GM19452 (cell line): ENCODE results near the gene UNC13D.
"Not testable (repeated sequence)": the region's sequence is repeated elsewhere in the genome, so short reads cannot be mapped to it uniquely, and the experiment has no call there.

ENCODE experiments used
- ATAC-seq: cut with Tn5 transposase; IDR thresholded peaks from one replicate; pipeline ENCODE4 v1.9.1; 2021; ENCODE audit not compliant: unreplicated experiment

Gene UNC13D

DNA sequence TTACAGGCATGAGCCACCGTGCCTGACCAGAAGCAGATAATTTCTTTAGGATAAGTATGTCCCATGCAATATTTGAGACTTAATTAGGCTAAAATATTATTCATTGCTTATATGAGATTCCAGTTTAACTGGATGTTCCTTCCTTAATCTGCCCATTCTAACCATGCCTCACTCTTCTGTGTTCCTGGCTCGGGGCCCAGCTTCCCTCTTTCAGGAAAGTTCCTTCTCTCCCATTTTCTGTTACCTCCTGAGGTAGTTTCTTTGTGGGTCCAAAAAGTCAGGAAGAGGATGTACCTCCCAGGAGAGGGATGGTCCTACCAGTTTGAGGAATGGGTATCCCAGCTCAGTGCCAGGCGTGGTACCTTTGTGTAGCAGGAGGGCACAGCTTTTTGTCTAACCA is 36.3 kb downstream of the UNC13D start:
- no peak for ATAC-seq

DNA sequence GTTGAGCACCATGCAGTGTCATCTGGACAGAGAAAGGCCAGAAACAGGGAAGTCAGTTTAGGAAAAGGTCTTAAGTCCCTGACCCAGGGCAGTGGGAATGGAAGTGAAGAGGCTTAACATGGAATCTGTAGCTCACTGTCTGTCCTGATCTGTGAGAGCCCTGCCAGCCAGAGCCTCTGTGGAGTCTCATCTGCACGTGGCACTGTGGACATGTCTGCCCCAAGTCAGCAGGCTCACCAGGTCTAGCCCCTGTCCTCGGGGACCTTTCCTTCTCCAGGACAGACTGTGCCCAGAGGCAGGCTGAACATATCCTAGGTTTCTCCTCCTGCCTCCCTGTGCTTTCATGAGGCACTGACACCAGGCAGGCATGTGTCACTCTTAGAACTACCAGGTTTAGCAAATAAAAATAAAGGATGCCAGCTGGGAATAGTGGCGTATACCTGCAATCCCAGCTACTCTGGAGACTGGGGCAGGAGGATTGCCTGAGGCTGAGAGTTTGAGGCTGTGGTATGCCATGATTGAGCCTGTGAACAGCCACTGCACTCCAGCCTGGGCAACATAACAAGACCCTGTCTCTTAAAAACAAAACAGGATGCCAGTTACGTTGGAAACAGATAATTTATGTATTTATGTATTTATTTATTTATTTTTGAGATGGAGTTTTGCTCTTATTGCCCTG is 37.2 kb downstream of the UNC13D start:
- no peak for ATAC-seq

DNA sequence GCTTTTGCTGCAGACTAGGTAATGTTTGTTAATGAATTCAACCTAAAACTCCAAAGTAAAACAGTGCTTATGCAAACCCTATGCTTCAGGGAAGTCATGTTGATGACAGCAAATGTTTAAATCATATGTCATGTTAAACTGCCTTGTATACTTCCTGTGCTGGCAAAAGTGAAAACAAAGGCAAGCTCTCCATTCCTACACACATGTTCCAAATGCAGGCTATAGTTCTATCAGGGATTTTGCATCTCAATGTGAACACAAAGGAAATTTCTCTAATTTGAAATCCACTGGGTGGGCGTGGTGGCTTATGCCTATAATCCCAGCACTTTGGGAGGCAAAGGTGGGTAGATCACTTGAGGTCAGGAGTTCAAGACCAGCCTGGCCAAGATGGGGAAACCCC is 40.3 kb downstream of the UNC13D start:
- no peak for ATAC-seq

DNA sequence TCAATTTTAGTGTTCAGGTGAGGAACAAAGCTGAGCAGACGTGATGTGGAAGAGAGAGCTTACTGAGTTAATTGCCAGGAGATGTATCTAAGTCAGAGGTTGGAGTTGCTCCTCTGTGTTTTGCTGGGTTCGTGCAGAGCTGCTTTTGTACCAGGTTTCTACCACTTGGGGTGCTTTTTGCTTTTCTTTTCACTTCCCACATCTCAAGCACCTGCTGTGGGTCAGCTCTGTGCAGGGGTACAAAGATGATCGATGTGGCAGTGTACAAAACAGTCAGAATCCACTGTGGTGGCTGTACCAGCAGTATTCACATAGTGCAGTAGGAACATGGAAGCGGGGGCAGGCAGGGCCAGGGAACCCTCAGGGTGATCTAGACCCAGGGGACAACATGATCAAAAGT is 44.8 kb downstream of the UNC13D start:
- no peak for ATAC-seq

DNA sequence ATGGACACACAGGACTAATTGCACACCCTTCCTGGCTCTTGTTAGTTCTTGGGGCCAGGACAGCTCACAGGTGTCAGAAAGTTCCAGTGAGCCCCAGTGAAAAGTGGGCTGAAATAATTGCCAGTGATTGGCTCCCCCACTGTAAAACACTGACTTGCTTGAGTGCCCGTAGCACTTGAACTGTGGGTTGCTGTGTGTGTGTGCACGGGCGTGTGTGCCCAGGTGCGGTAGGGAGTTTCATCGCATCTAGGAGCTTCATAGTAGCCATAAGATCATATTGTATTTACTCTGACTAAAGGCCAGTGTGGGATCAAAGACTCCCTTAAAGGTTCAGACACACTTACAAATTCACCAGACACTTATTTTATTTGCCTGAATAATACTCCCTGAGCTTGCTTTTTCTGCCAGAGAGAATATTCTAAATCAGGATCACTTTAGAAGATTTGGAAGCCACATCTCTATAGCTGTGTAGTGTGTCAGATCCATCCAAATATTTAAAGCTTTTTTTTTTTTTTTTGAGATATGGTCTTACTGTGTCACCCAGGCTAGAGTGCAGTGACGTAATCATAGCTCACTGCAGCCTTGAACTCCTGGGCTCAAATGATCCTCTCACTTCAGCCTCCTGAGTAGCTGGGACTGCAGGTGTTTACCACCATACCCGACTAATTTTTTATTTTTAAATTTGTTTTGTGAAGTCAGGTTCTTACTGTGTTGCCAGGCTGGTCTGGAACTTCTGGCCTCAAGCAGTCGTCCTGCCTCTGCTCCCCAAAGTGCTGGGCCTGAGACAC is 48.2 kb downstream of the UNC13D start:
- ATAC-seq = no peak

DNA sequence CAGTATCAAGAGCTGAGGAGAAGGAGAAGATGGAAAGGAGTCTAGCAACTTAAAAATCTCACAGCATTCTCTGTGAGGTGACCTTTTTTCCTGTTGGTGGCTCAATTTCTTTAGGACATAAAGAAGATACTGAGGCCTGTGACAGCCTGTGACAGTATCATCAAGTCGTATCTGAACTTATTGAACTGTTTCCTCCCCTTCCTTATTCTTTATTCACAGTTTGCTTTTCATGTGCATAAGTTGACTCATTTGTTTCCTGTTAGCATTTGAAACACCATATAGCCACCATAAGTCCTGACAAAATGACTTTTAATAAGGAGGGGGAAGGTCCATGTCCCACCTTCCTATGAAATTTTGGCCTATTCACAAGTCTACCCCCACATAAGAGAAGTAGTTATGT is 50.7 kb downstream of the UNC13D start:
- ATAC-seq = no peak

DNA sequence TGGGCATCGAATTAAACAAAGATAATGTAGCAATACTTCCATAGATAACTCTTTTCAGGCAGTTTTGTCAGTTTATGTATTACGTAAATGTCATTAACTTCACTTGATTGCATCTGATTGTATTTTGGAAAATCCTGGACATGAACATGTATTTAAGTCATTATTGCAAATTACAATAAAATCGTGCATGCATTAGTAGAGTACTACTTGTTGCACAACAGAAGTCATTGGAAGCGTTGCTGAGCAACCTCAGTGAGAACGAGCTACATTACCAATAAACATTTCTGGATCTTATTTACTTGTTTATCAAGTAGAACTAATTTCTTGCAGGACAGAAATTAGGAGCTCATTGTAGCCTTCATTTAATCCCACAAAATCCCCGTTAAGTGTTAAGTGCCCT is 53.0 kb downstream of the UNC13D start:
- ATAC-seq = no peak

DNA sequence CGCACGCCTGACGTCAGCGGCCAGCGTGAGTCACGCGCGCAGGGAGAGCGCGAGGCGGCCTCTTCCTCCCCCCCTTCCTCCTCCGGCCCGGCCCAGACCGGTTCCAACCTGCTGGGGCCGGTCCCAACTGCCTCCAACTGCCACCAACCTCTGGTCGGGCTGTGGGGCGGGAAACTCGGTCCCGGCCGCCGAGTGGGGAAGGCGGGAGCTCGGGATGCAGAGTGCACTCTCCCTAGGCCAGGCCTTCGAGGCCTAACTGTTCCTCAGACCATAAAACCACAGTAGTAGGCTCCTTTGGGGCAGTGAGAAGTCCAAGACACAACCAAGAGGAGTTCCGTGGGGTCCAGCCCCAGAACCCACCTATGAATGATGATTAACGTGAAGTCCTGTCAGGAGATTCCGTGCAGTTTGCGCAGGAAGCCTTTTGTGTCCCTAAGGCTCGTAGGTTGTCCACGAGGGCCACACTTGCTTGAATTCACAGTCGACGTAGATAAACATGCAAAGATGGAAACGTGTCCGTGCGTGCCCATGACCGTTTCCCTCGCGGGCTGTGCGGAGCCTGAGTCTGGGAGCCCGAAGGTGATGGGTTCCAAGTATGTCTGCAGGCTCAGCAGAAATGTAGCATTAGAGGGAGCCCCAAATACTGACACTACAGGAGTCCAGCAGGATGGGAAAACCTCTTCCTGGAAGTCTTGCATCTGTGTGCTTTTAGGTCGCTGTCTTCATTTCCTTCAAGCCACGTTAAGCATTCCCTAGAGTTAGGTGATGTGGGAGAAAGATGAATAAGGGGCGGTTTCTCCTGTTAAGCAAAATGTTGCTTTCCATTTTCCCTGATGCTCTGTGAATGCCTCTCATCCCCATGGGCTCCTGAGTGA is 59.0 kb downstream of the UNC13D start:
- peak; percentile 46 for ATAC-seq

DNA sequence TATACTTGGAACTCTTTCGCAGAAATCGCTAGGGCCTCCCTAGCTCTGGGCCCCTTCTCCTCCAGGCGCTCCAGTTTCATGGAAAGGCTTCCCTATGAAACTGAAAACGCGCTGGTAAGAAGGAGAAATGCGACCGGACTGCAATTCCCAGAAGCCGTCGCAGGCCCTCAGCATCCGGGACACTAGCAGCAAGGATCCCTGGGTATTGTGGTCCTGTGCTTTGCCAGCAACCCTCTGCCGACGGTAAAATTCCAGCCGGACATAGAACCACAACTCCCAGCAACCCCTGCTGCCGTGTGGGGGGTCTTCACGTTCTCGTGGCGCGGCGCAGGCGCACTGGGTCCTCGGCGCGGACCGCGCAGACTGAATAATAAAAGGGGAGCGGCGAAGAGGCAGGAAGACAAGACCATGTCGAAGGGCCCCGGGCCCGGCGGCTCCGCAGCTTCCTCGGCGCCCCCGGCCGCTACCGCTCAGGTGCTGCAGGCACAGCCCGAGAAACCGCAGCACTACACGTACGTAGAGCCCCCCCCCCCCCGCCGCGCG is 59.7 kb downstream of the UNC13D start, which contains the start of gene UNK:
UNK (plus strand) TSS at position 334 of the 543 bp plus-strand sequence; CDS start at position 409, 75 bp downstream.
- peak; percentile 57 for ATAC-seq

DNA sequence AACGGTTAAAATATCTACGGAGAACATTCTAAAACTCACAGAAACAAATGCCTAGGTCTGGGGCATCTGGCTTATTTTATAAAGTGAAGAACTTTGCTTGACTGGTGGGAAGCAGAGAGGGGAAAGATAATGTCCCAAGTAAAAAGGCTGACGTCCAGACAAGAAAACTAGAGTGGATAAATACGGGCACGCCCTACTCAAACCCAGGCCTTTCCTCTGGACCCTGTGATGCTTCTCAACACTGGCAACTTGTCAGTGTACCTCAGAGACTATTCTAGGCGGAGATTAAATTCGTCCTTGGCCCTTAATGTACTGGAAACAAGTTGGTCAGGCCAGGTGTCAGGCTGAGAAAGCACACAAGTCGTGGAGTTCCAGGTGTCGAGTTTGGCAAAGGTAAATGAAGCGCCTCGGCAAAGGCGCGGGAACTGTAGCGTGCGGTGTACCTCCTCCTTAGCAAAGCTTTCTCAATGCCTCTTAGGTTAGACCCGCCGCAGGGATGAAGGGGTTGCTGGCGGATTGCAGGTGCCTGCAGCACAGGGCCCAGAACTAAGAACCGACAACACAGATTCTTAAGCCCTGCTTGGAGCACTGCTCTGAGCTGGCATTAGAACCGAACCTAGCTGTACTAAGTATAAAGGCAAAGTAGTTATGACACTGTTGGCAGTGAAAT is 60.3 kb downstream of the UNC13D start:
- peak; percentile 0 for ATAC-seq

DNA sequence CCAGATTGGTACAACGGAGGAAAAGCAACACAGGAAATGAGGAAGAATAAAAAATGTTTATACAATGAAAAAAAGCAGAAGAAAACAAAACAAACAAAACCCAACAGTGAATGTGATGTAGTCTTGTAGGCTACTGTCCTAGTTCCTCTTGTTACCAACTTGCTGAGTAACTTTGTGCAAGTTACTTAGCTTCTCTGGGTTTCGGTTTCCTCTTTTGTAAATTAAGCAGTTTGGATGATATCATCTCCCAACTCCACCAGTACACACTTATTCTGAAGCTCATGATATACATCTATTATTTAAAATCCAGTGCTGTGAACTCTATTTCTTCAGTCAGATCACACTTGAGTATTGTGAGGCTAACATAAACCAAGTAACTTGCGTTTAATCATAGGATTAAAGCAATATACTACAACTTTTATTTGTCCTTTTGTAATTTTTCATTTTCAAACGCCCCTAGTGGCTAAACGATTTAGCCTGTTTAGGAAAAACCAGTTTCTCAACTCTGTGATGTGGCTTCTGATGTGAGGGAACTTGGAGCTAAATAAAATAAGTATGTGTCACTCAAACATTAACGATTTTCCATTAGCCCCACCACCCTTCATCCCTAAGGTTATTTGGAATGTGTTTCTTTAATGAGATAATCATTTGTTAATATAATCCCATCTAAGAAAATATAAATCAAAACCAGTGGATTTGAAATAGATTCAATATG is 61.0 kb downstream of the UNC13D start:
- ATAC-seq = no peak

DNA sequence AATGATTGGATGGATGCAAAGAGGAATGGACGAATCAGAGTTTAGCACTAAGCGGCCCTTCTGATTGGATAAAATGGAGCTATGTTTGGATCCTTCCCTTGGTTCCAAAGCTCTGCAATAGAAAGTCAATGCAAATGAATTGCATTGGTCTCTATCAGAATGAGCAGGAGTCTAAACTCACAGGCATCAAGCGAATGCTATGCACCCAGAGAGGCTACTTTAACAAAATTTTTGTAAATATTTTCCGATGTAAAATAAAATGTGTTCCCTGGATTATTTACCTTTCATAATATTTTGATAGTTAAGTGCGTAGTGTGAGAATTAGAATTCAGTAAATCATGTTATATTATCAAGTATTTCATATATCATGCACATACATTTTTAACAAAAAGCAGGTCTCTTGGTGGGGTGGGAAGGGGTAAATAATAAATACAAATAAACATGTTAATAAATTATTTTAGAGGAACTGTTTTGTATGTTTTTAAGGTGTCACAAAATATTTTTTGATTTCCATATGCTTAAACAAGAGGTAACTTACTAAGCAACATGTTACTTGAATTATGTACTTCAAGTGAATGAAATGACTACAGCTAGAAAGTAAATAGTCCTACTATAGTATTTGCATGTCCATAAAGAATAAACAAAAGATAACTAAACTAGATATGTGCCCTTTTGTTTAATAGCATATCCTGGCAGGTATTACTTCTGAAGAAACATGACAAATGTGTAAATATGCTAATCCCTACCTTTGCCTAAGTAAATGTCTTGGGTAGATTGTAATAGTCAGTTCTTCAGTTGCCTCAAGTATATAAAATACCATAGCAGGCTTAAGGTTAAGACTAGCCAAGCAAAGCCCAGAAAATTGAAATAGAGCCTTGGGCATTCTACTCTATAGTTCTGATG is 64.0 kb downstream of the UNC13D start:
- ATAC-seq = no peak

DNA sequence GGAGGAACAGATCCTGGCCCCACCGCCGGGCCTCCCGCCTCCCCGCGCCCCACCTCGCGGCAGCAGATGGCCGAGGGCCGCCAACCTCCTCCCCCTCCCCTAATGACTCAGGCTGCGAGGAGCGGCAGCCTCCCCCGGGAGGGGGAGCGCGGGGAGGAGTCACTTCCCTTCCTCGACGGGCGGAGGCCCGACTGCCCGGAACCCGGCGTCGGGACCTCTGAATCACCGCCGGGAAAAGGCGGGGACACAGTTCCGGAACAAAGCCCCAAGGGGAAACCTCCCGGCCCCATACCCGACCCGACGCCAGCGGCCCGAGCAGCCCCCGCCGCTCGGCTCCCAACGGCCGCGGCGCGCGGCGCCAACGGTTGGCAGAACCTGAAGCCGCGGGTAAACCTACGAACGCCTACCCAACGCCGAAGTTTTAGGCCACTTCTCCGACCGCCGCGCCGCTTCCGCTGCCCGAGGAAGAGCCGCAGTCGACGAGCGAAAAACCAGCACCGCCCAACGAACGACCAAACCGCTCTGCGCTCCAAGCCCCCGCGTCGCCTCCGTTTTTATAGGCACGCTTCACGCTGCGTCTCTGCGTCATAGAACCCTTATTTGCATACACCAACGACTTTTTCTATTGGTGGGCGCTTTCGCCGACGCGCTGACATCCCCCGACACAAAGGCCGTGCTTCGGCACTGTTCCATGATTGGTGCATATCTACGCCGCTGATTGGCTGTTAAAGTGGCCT is 64.8 kb downstream of the UNC13D start:
- ATAC-seq = peak; percentile 66

DNA sequence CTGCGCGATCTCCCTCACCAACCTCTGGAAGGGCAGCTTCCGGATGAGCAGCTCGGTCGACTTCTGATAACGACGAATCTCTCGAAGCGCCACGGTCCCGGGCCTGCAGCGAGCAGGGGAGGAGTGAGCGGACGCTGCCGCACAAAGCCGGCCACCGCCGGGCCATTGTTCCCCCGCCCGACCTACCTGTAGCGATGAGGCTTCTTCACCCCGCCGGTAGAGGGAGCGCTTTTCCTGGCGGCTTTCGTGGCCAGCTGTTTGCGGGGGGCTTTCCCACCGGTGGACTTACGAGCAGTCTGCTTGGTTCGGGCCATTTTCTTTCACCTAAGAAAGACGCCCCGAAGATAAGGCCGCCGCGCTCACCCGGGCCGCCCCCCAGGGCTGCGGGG is 65.3 kb downstream of the UNC13D start:
- peak; percentile 6 for ATAC-seq

DNA sequence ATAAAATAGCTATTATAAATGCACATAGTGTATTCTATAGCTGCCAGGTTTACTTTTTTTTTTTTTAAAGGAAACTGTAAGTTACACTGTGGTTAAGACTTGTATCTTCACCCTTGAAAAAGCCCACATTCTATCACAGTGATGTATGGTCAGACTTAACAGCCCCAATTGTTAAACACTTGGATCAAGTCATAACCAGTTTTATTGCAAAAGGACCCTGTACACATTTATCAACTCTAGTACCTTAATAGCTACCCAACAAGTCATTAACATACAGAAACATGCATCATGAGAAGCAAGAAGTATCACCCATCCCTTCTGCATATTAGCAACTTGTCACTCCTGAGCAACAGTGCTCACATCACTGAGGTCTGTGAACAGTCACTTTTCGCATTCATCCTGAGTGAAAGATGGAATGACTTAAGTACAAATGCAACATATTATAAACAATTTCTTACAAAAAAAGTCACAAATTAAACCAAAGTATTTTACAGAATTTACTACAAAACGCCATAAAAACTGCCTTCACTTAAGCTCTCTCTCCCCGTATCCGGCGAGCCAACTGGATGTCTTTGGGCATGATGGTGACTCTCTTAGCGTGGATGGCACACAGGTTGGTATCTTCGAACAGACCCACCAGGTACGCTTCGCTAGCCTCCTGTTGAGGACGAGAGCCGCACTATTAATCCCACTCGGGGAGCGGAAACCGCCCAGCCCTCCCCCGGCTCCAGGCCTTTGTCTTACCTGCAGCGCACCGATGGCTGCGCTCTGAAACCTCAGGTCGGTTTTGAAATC is 65.9 kb downstream of the UNC13D start:
- not testable (repeated sequence) for ATAC-seq

DNA sequence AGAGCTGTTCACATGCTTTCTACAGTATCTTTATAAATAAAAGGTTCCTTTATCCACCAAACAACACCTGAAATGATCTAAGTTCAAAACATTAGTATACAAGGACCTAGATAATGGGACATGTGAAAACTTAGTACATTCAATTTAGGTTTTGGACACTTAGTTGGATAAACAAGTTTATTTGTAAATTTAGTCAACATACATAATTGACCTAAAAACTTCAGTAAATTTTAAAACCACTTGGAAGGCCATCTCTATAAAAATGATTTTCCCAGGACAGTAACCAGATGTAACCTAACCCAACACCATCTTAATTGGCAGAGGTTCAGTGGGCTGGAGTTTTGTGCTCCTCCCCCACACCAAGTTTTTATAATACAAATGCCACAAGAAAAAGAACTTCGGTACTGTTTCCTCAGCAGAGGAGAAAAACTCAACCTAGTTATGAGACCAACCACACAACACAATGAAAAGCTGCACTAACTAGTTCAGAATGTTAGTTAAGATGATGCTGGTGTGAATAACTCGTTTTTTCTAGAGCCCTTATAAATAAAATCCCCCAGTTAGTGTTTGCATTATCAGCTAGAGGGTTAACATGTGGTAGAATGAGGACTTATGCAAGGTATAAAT is 66.8 kb downstream of the UNC13D start:
- no peak for ATAC-seq
